T follicular helper cell (primary cell): ENCODE measurements around the gene POU5F1.
"Not testable (repeated sequence)": the region's sequence is repeated elsewhere in the genome, so short reads cannot be mapped to it uniquely, and the experiment has no call there.

Source experiments
- DNase-seq: peaks from one replicate; pipeline ENCODE4 v3.0.0-alpha.2; 2020; ENCODE audit warnings: low read depth
- total RNA-seq, 2 experiments: gene quantifications; one replicate each; lab custom pipeline; 2026; lab: John Stamatoyannopoulos, UW

POU5F1 gene
- total RNA-seq = 0.04 to 0.18 reads per million in 2 experiments

DNA sequence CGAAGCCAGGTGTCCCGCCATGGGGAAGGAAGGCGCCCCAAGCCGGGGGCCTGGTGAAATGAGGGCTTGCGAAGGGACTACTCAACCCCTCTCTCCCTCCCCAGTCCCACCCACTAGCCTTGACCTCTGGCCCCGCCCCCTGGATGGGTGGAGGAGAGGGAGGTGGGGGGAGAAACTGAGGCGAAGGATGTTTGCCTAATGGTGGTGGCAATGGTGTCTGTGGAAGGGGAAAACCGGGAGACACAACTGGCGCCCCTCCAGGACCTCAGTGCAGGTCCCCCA is at the start of gene POU5F1:
TSS of gene POU5F1 (minus strand) at position 83 of the 282 bp plus-strand sequence. CDS start at position 21, 62 bp downstream.
- DNase-seq = no peak

DNA sequence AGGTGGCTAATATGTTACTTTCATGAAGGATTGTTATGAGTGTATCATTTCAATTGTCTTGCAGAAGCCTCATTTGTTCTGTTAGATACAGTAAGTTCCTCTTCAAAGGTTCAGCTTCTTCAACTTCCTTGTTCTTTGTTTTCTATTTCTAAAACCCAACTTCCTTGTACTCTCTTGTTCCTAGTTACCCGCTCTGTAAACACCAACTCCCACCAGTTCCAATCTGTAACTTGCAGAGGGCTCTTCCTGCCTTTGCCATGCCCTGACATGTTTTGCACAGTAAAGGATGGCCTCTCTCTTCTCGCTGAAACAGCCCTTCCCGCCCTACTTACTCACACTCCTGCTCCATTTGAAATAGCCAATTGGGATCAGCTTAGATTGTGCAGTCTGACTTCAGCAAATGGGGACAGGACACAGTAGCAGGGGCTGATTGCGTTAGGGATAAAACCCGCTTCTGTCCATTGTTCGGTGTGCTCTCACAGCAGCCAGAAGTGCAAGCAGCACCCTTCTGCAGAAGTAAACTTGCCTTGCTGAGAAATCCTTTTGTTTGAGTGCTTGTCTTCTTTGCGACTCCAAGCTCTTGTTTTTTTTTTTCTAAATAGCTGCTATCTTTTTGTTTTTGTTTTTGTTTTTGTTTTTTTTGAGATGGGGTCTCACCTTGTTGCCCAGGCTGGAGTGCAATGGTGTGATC is 45.9 kb upstream of the POU5F1 start:
- DNase-seq = no peak

DNA sequence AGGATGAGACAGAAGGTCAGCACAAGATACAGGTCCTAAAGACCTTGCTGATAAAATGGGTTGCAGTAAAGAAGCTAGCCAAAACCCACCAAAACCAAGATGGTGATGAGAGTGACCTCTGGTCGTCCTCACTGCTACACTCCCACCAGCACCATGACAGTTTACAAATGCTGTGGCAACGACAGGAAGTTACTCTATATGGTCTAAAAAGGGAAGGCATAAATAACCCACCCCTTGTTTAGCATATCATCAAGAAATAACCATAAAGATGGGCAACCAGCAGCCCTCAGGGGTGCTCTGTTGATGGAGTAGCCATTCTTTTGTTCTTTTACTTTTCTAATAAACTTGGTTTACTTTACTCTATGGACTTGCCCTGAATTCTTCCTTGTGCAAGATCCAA is 44.7 kb upstream of the POU5F1 start:
- DNase-seq = not testable (repeated sequence)

DNA sequence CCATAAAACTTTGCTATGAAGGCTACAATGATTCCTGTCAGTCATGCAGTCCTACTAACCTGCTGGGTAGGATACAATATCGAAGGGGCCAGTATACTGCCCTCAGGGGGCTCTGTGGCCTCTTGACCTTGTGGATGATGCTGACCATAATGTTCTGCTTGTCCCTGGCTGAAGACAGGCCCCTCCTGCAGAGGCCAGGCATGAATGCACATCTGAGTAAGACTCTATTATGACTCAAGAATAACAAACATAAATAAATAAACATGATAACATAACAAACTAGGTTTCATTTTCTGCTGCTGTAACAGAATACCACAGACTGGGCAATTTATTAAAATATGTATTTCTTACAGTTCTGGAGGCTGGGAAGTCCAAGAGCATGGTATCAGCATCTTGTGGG is 44.0 kb upstream of the POU5F1 start:
- DNase-seq = no peak

DNA sequence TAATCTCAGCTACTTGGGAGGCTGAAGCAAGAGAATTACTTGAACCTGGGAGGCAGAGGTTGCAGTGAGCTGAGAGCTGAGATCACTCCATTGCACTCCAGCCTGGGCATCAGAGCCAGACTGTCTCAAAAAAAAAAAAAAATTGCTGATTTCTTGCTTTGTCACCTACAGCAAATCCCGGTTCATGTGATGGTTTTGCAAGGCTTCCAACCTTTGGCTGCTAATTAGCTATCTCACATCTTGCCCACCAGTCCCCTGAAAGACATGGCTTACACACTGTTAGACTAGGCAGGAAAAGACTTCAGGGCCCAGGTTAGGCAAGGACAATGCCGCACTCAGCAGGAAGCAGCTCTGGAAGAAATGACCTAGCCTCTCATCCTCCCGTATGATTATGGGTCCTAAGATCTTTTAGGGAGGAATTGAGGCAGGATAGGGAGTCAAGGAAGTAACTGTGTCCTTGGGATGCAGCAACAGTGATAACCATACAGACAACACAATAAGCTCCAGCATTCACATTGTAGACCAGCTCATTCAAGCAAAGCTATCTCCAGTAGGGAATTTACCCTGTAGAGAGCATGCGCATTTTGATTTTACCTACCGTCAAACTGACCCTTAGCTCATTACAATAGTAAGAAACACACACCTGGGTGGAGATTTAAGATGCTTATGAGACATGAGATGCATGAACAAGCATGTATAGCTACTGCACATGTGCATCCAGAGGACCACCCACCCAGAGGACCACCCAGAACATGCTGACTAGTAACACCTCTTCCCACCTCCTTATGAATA is 40.5 kb upstream of the POU5F1 start:
- DNase-seq = no peak

DNA sequence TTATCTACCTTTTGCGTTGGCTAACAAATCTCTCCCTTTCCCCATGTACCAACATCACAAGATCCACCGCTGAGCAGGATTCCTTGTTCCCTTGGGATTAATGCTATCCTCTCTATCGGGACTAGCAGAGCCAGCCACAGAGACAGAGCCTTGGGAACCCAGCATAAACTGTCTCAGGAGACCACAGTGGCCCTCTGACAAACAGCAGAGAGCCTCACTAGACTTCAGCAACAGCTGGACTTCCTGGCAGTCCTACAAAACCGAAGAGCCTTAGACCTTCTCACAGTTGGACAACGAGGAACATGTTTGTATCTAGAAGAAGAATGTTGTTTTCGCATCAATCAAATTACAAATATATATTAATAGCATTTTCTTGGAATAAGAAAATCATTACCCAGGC is 39.6 kb upstream of the POU5F1 start:
- DNase-seq = no peak

DNA sequence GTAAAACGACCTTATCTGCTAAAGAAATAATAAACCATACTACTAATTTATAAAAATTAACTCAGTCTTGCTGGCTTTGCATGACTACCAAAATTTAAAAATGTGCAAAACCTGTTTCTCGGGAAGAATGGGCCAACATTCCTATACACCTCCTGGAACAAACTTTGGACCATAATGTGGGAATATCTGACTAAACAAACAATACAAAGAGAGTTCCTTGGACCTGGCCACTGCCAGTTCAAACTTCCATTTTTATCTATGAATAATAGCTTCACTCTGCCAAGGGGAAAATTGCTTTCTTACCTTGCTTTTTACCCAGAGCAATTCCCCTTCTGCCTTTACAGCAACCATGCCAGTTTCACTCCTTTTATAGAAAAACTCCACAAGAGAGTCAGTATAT is 38.7 kb upstream of the POU5F1 start:
- no peak for DNase-seq

DNA sequence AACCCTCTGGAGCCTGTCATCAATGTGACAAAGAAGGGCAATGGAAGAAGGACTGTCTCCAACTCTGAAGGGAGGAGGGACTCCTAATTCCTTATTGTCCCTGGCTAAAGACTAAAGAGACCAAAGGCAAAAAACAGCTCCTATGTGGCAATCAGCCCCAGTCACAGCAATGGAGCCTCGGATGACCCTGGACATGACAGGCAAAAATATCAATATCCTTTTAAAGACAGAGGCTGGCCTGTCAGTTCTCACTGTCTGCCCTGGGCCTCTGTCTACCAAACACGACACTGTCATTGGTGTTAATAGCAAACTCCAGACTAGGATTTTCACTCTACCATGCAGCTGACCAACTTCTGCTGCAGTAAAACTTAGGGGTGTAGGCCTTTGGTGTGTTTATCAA is 38.0 kb upstream of the POU5F1 start:
- no peak for DNase-seq

DNA sequence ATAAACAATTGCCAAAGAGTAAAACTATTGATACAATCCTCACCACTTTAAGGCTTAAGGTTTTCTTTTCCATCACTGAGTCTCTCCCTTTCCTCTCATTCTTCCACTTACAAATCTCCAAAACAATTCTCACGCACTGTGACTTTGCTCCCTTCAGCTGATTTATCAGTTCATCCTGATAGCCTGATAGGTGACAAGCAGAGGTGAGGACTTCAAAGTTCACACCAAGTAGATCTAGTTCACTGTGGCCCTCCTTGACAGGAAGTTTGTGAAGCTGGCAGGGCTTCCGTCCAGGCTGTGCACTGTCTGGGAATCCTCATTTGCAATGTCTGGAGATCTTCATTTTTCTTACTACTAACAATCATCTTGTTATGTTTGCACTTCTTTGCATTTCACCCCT is 35.2 kb upstream of the POU5F1 start:
- DNase-seq = no peak

DNA sequence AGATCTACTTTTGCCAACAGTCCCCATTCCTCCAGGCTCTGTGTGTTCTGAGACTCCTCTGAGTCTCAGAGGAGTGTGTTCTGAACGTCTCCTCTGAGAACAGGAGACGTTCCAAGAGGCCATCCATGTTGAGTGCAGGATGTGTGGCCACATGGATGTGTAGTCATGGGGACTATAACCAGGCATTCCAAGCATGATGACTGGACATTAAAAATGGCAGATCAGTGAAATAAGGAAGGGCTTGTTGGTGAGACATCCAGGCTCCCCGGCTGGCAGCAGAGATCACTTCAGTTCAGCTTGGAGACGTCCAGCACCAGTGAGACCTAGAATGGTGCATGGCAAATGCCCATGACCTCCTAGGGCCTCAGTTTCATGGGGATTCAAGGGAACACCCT is 34.3 kb upstream of the POU5F1 start:
- no peak for DNase-seq

DNA sequence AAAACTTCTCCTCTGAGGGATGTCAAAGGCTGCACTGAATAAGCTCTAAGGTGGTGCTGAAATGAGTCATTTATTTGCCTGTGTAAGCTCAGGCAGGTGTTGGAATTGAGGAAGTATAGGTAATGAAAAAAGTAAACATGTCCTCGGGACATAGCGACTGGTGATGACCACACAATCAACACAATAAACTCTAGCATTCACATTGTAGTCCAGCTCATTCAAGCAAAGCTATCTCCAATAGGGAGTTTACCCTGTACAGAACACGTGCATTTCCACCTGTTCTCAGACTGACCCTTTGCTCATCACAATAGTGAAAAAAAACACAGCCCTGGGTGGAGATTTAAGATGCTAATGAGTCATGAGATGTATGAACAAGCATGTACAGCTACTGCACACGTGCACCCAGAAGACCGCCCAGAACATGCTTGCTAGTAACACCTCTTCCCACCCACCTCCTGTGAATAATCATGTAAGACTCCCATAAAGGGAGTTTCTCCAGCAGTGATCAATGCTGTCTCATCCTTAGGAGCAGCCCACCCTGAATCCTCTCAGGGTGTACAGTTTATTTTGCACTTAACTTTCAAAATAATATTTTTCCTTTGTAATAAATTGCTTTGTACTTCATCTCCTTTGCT is 33.0 kb upstream of the POU5F1 start:
- peak; percentile 43 for DNase-seq

DNA sequence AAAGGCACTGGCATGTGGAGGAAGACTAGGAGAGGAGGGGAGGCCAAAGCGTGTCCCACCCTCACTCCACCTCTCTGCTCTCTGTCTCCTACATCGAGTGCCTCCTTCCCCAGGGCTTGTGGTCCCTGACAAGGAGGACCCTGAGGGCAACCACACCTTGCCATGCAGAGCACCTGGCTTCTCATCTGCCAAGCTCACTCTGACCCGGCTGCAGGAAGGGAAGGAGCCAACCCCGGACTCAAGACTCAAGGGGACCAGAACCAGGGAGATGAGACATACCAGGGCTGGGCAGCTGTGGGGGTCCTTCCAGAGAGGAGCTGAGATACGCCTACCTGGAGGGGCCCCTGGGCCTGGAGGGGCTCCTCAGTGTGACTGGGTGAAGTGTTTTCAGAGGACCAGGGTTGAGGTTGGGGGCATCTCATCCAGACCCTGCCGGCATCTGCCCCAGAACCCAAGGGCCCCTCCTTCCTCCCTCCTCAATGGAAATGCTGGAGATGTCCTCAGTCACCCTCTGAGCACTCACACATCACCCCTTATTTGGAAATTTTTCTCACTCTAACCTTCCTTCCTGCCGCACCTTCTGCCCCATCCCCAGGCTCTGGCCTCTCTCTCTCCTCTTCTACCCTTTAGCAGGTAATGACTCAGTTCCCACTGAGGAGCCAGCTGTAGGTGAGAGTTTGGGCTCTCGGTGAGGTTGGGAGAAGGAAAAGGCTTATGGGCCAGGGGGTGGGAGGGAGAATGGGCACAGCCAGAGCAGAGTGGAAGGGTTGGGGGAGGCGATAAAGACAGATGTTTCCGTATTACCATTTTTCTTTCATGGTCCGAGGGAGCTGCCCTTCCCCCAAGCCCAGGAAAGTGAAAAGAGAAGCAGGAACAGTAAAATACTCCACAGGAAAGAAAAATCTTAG is 32.0 kb upstream of the POU5F1 start:
- DNase-seq = no peak

DNA sequence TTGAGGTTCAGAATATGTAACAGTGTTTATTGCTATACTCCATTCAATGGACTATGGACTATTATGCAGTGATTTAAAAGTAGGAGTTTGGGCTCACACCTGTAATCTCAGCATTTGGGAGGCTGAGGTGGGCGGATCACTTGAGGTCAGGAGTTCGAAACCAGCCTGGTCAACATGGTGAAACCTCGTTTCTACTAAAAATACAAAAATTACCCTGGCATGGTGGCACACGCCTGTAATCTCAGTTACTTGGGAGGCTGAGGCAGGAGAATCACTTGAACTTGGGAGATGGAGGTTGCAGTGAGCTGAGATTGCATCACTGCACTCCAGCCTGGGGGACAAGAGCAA is 28.6 kb upstream of the POU5F1 start:
- DNase-seq = not testable (repeated sequence)

DNA sequence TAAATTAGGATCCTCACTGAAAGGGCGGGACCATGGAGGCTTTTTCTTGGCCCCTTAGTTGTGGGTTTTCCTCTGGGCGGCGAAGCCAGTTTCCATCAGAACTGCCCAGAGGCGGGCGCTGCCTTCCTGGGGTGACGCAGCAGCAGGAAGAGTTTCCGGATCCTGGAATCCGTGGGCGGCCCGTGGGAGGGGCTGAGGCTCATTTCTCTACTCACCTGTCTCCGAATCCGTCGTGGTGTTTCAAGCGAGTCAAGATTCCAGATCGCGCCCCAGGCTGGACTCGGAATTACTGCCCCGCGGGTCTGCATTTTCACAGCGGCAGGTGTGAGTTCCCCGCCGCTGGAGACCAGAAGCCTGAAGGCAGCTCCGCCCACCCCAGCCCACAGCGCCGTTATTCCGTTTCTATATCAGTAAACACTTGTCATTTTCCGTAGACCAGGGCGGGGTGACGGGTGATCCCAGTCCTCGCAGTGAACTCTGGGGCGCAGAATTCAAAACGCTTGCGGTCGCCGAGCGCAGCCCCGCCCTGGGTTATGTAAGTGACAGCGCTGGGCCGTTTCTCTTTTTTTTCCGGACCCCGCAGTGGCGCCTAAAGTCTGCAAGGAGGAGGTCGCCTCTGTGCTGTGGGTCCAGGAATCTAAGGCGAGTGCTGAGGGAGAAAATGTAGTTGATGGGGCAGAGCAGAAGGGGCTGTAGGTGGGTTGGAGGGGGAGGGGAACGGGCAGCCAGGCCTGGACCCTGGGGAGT is 27.2 kb upstream of the POU5F1 start:
- DNase-seq = peak; percentile 94

DNA sequence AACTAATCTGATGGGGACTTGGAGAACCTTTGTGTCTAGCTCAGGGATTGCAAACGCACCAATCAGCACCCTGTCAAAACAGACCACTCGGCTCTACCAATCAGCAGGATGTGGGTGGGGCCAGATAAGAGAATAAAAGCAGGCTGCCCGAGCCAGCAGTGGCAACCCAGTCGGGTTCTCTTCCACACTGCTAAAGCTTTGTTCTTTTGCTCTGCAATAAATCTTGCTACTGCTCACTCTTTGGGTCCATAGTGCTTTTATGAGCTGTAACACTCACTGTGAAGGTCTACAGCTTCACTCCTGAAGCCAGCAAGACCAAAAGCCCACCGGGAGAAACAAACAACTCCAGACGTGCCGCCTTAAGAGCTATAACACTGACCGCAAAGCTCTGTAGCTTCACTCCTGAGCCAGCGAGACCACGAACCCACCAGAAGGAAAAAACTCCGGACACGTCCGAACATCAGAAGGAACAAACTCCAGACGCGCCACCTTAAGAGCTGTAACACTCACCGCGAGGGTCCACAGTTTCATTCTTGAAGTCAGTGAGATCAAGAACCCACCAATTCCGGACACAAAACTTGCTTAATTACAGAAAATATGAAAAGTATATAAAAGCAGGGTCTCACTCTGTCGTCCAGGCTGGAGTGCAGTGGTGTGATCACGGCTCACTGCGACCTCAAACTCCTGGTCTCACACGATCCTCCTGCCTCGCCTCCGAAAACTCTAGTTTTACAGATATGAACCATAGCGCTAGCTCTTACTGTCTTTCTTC is 26.0 kb upstream of the POU5F1 start:
- not testable (repeated sequence) for DNase-seq

DNA sequence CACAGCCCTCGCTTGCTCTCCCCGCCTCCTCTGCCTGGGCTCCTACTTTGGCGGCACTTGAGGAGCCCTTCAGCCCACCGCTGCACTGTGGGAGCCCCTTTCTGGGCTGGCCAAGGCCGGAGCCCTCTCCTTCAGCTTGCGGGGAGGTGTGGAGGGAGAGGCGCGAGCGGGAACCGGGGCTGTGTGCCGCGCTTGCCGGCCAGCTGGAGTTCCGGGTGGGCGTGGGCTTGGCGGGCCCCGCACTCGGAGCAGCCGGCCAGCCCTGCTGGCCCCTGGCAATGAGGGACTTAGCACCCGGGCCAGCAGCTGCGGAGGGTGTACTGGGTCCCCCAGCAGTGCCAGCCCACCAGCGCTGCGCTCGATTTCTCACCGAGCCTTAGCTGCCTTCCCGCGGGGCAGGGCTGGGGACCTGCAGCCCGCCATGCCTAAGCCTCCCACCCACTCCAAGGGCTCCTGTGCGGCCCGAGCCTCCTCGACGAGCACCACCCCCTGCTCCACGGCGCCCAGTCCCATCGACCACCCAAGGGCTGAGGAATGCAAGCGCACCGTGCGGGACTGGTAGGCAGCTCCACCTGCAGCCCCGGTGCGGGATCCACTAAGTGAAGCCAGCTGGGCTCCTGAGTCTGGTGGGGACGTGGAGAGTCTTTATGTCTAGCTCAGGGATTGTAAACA is 25.0 kb upstream of the POU5F1 start:
- DNase-seq = not testable (repeated sequence)

DNA sequence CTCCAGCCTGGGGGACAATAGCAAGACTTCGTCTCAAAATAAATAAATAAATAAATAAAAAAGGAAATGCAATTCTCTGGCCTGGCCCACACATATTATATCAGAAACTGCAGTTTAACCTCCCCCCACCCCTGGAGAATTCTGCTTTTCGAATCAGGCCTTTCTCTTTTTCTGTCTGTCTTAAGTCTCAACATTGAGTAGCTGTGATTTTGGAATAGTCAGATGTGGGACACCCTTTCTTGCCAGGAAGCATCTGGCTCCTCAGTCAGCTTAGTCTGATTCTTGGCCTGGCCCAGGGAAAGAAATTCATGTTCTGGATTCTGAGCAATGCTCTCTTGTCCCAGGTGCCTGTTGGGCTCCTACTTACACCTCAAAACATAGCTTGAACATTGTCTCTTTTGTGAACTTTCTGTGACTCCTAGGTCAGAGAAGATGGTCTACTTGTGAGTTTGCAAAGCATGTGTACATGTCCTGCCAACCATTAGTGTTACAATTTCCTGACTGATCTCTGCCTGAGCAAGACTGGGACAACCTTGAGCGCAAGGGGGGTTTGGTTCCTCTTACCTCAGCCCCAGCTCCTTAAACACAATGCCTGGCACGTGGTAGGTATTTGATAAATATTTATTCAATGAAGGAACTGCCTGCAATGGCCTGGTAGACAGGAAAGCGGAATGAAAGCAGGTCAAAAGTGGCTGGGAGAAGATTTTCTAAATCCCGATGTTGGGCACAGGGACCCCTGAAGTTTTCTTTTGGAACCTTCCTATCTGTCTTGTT is 23.8 kb upstream of the POU5F1 start:
- DNase-seq = no peak

DNA sequence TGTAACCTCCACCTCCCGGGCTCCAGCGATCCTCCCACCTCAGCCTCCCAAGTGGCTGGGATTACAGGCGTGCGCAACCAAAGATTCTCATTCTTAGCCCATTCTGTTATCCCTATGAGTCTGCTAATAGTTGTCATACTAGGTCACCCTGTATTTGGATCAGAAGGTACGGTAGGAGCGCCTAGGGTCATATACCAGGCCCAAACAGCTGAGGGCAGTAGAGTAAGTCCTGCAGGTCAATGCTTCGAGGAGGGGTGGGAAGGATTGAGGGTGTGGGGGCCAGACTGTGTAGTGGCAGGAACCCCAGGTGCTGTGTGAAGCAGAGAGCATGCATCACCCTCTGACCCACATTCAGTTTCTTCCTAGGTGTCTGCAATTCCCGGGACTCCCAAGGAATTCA is 22.7 kb upstream of the POU5F1 start:
- DNase-seq = no peak

DNA sequence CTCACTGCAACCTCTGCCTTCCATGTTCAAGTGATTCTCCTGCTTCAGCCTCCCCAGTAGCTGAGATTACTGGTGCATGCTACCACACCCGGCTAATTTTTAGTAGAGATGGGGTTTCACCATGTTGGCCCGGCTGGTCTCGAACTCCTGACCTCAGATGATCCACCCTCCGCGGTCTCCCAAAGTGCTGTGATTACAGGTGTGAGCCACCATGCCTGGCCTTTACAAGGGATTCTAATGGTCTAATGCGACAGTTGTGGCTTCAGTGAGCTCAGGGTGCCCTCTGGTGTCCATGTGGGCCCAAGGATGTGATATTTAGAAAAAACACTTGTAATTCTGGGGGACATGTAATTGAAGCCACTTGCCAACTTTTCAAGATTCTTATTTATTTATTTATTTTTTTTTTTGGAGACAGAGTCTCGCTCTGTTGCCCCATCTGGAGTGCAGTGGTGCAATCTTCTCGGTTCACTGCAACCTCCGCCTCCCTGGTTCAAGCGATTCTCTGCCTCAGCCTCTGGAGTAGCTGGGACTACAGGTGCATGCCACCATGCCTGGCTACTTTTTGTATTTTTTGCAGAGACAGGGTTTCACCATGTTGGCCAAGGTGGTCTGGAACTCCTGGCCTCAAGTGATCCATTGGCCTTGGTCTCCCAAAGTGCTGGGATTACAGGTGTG is 22.1 kb upstream of the POU5F1 start:
- DNase-seq = peak; percentile 41
